Bronchial epithelial cell (primary cell): Measurements from ENCODE around the gene ANAPC7. TPM values are rescaled to one million over a fixed set of nuclear protein-coding genes. Genes with fewer than 3 reads are reported as not detected.
"Not testable (repeated sequence)": the region's sequence is repeated elsewhere in the genome, so short reads cannot be mapped to it uniquely, and the experiment has no call there.

ENCODE experiments used
- DNase-seq: peaks from one replicate; pipeline ENCODE4 v3.0.0-alpha.2; 2010; ENCODE audit warnings: low read depth
- FAIRE-seq: peaks from 2 replicates; lab custom pipeline; 2011; peaks lifted over from hg19 to GRCh38; lab: Jason Lieb, UNC
- H3K27me3 ChIP-seq: 2 replicates; pipeline ENCODE4 v1.5.1; 2011; ENCODE audit warnings: low read length; ENCODE audit not compliant: control insufficient read depth, insufficient read depth
- H3K36me3 ChIP-seq: 2 replicates; pipeline ENCODE4 v1.5.1; 2011; ENCODE audit warnings: low read length; ENCODE audit not compliant: control insufficient read depth, insufficient read depth
- H3K4me3 ChIP-seq: 2 replicates; pipeline ENCODE4 v1.5.1; 2011; ENCODE audit warnings: mild to moderate bottlenecking, low read depth, low read length, control low read depth
- CTCF ChIP-seq: IDR thresholded peaks from 2 replicates; pipeline ENCODE4 v1.5.1; 2011; ENCODE audit warnings: mild to moderate bottlenecking, moderate library complexity, low read length, control low read depth, inconsistent platforms; ENCODE audit not compliant: insufficient read depth, severe bottlenecking
- total RNA-seq: library from RNA; depleted of rRNA; stranded (reverse); fragments of >200 nt; gene quantifications from 2 replicates; pipeline ENCODE4 v1.2.1, GENCODE V29; 2014

The ANAPC7 gene
- total RNA-seq, 1 donor from 2014 or later: 36.1 TPM

DNA sequence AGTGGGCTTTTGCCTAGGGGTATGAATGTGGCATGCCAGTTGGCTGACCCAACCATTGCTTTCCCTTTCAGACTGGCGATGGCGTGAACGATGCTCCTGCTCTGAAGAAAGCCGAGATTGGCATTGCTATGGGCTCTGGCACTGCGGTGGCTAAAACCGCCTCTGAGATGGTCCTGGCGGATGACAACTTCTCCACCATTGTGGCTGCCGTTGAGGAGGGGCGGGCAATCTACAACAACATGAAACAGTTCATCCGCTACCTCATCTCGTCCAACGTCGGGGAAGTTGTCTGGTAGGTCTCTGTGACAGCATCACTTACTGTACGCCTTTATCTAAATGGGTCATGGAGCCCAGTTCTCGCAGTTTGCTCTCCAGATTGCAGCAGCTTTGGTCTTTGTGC, 61.4 kb downstream of the ANAPC7 start:
- H3K27me3 ChIP-seq: no peaks in the 10 kb centered on the region
- FAIRE-seq (peak; percentile 55), DNase-seq (no peak)
- TF ChIP-seq CTCF: no peak
- H3K36me3 ChIP-seq: peaks cover 41% of the 10 kb centered on the region
- H3K4me3 ChIP-seq: no peak overlapping the region

DNA sequence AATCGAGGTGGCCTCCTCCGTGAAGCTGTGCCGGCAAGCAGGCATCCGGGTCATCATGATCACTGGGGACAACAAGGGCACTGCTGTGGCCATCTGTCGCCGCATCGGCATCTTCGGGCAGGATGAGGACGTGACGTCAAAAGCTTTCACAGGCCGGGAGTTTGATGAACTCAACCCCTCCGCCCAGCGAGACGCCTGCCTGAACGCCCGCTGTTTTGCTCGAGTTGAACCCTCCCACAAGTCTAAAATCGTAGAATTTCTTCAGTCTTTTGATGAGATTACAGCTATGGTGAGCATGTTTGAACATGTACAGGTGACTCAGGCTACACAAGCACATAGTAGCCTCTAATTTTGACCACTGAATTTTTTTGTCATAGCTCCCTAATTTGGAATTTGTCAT, 62.8 kb downstream of the ANAPC7 start:
- Histone ChIP-seq H3K4me3 (no peak overlapping the region), H3K36me3 (peaks cover 36% of the 10 kb centered on the region), H3K27me3 (no peaks in the 10 kb centered on the region)
- TF ChIP-seq CTCF: no peak
- FAIRE-seq: no peak
- DNase-seq: peak; percentile 90

GRCh38 chr12:110340261-110340660, 63.2 kb downstream of the ANAPC7 start:
- H3K36me3 ChIP-seq: peaks cover 37% of the 10 kb centered on the region
- not testable (repeated sequence) for DNase-seq

DNA sequence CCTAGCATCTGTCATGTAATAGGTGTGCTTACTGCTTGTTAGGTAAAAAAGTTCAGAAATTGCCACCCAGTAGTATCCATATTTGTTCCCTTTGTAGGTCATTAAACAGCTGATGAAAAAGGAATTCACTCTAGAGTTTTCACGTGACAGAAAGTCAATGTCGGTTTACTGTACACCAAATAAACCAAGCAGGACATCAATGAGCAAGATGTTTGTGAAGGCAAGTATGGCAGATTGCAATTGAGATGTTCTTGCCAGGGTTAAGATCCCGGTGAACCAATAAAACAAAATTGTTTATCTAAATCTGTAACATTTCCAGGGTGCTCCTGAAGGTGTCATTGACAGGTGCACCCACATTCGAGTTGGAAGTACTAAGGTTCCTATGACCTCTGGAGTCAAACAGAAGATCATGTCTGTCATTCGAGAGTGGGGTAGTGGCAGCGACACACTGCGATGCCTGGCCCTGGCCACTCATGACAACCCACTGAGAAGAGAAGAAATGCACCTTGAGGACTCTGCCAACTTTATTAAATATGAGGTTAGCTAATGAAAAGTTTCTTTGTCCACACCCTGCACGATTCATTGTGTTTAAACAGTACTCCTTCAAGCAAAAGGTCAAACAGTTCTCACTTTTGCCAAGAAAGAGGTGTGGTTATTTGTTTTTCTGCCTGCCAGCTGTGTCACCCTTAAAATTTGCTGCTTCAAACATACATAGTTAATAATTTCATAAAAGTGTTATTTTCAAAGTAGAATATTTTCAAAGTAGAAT, 64.1 kb downstream of the ANAPC7 start:
- peaks cover 39% of the 10 kb centered on the region for H3K36me3 ChIP-seq
- DNase-seq (peak; percentile 46), FAIRE-seq (no peak)
- H3K27me3 ChIP-seq: no peaks in the 10 kb centered on the region
- no peak for TF ChIP-seq CTCF
- no peak overlapping the region for H3K4me3 ChIP-seq

More at GRCh38 chr12:110340261-110340660, 63.2 kb downstream of the ANAPC7 start:
- not testable (repeated sequence) for H3K4me3 ChIP-seq, FAIRE-seq, H3K27me3 ChIP-seq

- DNase-seq (no peak), FAIRE-seq (no peak)
Observed at GRCh38 chr12:110338754-110339153, 64.8 kb downstream of the ANAPC7 start.

More at GRCh38 chr12:110338754-110339153, 64.8 kb downstream of the ANAPC7 start:
- peak; percentile 5 for TF ChIP-seq CTCF
- Histone ChIP-seq H3K4me3 (no peak overlapping the region), H3K27me3 (no peaks in the 10 kb centered on the region), H3K36me3 (peaks cover 38% of the 10 kb centered on the region)
